GM18873 (cell line): ENCODE data around the gene P2RX4.
"Not testable (repeated sequence)": the region's sequence is repeated elsewhere in the genome, so short reads cannot be mapped to it uniquely, and the experiment has no call there.

Experiments used
- ATAC-seq: cut with Tn5 transposase; IDR thresholded peaks from one replicate; pipeline ENCODE4 v1.9.1; 2021; ENCODE audit warnings: mild to moderate bottlenecking, moderate library complexity, moderate number of reproducible peaks; ENCODE audit not compliant: unreplicated experiment, low FRiP score

Gene P2RX4

GRCh38 chr12:121239351-121240061 lies 29.6 kb downstream of the P2RX4 start:
- no peak for ATAC-seq

GRCh38 chr12:121240062-121240420 lies 30.1 kb downstream of the P2RX4 start:
- ATAC-seq: no peak

GRCh38 chr12:121240484-121241101 lies 30.7 kb downstream of the P2RX4 start:
- no peak for ATAC-seq

GRCh38 chr12:121241156-121241970 lies 31.4 kb downstream of the P2RX4 start:
- ATAC-seq: no peak

- ATAC-seq: no peak
Measured at GRCh38 chr12:121245031-121245430, 35.1 kb downstream of the P2RX4 start.

GRCh38 chr12:121245951-121246350 lies 36.0 kb downstream of the P2RX4 start:
- no peak for ATAC-seq

- ATAC-seq: no peak
Measured at GRCh38 chr12:121246893-121247557, 37.1 kb downstream of the P2RX4 start.

- peak; percentile 71 for ATAC-seq
Measured at GRCh38 chr12:121248622-121249021, 38.7 kb downstream of the P2RX4 start.

- no peak for ATAC-seq
Measured at GRCh38 chr12:121250359-121250758, 40.4 kb downstream of the P2RX4 start.

GRCh38 chr12:121251838-121252237 lies 41.9 kb downstream of the P2RX4 start:
- no peak for ATAC-seq

GRCh38 chr12:121252712-121253345 lies 42.9 kb downstream of the P2RX4 start:
- ATAC-seq: no peak

- no peak for ATAC-seq
Measured at GRCh38 chr12:121253638-121254335, 43.9 kb downstream of the P2RX4 start.

- ATAC-seq: no peak
Measured at GRCh38 chr12:121255433-121255832, 45.5 kb downstream of the P2RX4 start.

- ATAC-seq: not testable (repeated sequence)
Measured at GRCh38 chr12:121257704-121258449, 47.9 kb downstream of the P2RX4 start.

- no peak for ATAC-seq
Measured at GRCh38 chr12:121259074-121259473, 49.1 kb downstream of the P2RX4 start.

- no peak for ATAC-seq
Measured at GRCh38 chr12:121260091-121260490, 50.2 kb downstream of the P2RX4 start.

GRCh38 chr12:121261398-121261797 lies 51.5 kb downstream of the P2RX4 start:
- no peak for ATAC-seq

GRCh38 chr12:121263206-121263935 lies 53.4 kb downstream of the P2RX4 start:
- ATAC-seq: no peak
